HPDE6-E6E7 (cell line): Measurements from ENCODE around the gene CCDC6.
A peak's percentile ranks its signal among the peaks of the same experiment; 100 is the strongest.
"Not testable (repeated sequence)": the region's sequence is repeated elsewhere in the genome, so short reads cannot be mapped to it uniquely, and the experiment has no call there.

Experiments used
- DNase-seq: peaks from one replicate; pipeline ENCODE4 v3.0.0; 2011; ENCODE audit warnings: missing footprints; ENCODE audit errors: extremely low spot score

CCDC6 gene

DNA sequence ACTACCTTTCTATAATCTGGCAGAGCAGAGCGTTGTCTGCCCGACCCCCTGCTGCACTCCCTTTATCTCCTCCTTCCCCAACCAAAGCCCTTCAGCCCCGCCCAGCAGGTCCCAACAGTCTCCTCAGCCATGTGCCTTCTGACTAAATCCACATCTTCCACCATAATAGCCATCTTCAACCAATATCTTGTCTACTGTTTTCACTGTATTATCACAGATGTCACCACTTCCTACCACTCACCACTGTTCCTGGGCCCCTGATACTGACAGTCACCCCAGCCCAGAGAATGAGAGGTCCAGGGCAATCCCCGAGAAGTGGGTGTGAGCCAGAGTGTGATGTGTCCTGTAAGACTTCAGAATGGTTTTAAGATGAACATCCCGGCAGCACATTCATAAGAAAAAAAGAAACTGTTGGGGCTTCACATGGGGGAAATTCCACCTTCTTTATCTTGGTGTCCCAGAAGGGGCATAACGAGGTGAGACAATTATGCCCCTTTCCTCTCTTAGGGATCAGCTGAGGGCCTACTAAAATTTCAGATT lies 25.3 kb downstream of the CCDC6 start:
- DNase-seq = no peak

DNA sequence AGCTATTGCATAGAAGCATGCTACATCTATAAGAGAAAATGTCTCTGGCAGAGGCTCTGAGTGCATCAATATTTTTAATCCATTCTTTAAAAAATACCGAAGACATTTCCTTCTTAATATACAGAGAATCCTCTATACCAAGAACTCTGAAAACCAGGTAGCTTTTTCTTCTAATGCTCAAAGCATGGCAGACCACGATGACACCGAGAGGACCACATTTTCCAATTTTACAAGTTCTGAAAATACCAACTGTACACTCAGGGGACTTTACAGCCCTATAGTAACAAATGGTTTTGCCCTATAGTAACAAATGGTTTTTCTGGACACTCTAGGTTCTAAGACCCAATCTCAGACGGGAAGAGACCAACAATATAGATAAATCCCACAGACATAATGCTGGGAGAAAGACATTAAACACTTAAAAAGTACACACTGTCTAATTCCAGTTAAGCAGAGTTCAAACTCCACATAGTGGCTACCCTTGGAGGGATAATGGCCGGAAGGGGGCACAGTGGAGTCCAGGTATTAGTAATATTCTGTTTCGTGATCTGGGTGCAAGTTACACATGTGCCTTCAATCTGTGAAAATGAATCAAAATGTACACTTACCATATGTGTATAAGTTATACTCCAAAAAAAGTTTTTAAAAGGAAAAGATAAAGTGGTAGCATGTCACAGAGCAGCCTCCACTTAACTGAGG lies 26.2 kb downstream of the CCDC6 start:
- no peak for DNase-seq

DNA sequence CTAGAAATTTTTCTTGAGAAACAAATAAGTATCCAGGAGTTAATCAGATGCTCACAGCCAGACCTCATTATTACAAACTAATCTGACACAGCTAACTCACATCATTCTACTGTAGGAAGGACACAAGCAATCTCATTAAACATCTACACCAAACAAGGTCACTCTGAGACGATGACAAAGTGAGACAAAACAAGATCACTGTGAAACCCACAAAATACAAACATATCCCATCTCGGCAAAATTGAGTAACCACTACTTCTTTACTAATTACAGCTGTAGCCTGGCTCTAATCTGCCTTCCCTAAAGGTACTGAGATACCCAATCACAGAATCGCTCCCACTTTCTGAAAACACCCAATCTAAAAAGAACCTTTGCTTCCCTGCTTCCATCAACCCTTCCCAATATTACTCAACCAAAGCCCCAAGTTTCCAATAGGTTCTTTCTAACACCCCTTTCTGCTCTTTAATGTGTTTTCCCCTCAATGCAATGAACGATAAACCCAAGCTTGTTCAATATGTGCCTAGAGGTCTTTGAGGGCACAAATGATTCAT lies 26.9 kb downstream of the CCDC6 start:
- DNase-seq = no peak

DNA sequence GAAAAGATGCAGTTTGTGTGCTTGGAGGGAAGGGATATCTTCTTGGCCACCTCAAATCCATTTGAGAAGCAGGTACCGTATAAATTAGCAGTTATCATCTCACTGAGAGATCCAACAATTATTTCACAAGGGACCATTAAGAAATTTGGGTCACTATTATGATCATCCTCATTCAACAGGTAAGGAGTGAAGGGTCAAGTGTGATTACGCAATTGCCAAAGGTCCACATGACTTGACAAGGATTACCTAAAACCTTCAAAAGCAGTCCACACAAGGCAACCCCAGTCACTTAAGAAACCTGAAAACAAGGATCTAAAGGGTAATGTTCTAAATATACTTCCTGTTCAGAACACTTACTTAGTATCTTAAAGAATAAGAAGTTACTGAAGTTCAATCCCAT lies 27.4 kb downstream of the CCDC6 start:
- DNase-seq = no peak

DNA sequence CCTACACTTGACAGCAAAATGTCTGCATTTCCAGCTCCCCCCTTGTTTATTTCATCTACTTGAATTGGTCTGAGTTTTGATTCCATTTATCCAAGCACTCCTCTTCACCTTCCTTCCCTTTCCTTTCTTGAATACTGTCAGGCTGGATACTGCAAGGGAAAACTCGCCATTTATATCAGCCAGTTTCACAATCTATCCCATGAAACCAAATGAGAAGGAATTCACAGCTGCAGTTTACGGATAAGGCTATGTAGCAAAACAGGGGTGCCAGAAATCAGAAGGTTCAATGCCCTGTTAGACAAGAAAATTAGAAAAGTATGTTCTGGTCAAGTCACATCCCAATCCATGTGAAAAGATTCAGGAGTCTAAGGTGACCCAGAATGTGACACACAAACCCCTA lies 28.1 kb downstream of the CCDC6 start:
- DNase-seq = no peak

DNA sequence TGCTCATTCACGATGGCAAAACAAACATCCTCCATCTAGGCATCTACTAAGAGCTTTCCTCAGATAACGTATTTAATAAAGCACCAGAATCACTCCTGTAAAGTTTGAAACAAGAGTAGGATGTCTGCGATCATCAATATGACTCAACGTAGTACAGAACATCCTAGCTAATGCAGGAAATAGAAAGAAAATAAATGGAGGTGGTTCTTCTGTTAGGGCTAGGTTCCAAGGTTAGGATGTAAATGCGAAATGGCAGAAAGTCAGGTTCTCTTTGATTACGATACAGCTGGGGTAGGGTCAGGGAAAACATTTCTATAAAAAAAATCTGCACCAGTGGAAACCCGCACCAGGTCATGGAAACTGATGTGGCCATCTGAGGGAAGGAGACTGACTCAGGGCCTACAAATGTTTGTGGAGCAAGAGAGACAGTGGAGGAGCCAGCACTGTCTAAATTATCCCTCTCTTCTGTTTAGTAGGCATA lies 29.1 kb downstream of the CCDC6 start:
- DNase-seq = no peak

DNA sequence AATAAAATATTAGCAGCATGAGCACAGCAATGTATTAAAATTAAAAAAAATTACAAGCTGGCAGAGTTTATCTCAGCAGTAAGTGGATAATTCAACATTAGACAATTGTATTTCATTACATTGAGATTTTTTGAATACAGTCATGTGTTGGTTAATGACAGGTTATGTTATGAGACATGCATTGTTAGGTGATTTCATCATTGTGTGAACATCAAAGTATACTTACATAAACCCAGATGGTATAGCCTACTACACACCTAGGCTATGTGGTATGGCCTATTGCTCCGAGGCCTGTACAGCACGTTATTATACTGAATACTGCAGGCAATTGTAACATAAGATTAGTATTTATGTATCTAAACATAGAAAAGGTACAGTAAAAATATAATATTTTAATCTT lies 29.7 kb downstream of the CCDC6 start:
- DNase-seq = no peak

DNA sequence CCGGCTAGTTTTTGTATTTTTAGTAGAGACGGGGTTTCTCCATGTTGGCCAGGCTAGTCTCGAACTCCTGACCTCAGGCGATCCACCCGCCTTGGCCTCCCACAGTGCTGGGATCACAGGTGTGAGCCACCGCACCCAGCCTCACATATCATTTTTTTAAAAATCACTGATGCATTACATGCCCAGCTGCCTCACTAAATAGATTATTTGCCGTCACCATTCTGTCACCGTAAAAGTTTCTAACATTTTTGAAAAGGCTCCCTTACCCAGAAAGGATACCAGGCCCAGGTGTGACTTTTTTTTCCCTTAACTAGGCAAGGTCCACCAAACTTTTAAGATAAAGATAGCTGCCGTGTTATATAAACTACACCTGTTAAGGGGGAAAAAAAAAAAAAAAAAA lies 30.1 kb downstream of the CCDC6 start:
- DNase-seq = not testable (repeated sequence)

DNA sequence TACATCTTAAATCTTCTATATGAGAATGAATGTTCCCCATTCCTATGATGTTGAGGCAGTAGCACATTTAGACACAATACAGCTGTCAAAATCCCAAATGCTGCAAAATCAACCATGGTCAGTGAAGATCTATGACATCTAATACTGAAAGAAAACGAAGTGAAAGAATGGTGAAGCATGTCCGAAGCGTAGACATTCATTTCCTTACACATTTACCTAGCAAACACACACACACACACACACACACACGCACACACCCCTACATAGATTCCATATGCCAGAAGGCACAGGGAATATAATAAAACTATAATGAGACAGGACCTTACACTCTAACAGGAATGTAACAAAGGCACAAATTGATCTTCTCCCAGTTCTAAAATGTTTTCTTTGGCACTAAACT lies 32.5 kb downstream of the CCDC6 start:
- no peak for DNase-seq

DNA sequence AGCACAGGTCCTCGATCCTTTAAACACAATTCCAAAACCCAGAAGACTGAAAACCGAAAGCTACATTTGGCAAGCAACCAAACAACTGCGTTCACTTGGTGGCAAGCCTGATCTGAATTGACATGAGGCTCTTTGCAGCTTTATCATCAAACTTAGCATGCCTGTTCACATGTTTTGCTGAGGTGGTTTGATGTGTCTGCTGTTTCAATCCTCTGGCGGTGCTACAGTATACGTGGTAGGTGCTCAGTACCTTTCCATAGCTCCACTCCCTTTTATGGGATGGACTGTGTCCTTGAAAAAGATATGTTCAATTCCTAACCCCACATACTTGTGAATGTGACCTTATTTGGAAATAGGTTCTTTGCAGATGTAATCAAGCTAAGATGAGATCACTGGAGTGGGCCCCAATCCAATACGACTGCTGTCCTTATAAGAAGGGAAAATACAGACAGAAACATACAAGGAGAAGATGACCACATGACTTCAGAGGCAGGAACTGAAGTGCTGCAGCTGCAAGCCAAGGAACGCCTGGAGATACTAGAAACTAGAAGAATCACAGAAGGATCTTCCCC lies 33.4 kb downstream of the CCDC6 start:
- DNase-seq = no peak

DNA sequence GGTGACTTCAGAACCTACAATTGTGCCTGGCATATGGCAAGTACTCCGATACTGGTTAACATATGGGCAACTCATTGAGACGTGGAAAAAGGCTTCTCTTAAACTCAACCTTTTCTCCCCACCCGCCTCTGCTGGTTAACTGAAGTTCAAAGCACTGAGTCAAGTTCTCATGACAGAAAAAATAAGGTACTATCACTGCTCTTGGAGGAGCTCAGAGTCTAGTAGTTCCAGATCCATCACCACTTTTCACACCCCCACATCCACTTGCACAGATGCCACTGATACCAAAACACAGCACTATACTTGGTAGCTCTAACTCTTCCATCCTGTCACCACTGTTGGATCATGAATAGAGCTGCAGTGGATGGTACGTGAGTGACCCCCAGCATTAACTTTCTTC lies 36.2 kb downstream of the CCDC6 start:
- no peak for DNase-seq

DNA sequence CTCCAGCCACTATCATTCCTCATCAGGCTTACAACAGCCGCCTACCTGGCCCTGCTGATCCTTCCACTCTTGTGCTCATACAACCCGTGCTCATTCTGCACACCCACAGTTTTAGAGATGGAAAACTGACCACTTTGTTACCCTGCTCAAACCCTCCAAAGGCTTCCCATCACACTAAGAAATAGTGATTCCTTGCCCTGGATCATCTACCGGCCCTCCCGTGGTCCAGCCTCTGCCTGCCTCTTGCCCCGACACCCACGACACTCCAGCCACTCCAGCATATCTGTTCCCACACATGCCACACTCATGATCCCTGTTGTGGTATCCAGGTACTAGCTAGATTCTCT lies 36.8 kb downstream of the CCDC6 start:
- no peak for DNase-seq

DNA sequence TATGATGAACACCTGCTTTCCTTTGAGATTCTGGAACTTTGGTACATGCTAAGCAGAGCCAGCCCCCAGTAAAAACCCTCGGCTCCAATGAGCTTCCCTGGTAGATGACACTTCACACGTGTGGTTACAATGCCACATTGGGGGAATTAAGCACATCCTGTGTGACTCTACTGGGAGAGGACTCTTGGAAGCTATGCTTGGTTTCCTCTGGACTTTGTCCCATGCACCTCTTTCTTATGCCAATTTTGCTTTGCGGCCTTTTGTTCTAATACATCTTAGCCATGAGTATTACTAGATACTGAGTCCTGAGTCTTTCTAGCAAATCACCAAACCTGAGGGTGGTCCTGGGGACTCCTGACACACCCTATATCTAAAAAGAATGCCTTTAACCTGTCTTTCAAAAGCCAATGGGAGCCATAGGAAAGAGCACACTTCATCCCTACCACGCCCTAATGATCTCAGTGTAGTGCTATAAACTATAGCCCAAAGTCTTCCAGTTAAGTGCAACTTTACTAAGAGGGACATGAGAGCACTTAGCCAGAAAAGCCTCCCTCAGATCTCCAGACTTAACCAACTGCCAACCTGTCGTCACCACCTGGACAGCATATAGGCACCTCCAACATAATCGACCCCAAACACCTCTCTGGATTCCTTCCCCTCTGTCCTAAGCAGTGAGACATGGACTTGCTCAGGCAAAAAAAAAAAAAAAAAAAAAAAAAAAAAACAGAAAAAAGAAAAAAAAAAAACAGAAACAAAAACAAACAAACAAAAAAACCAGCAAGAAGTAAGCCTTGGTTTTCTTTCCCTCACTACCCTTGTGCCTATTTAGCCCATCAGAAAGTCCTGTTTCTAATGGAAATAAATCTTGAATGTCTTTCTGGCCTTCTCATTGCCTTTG lies 37.4 kb downstream of the CCDC6 start:
- DNase-seq = no peak

DNA sequence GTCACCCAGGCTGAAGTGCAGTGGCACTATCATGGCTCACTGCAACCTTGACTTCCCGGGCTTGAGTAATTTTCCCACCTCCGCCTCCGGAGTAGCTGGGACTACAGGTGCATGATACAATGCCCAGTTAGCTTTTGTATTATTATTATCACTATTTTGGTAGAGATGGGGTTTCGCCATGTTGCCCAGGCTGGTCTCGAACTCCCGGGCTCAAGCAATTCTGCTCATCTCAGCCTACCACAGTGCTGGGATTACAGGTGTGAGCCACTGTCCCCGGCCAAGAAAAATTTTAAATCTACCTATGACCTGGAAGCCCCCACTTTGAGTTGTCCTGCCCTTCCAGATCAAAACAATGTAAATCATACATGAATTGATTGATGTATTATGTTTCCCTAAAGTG lies 38.8 kb downstream of the CCDC6 start:
- DNase-seq = no peak

DNA sequence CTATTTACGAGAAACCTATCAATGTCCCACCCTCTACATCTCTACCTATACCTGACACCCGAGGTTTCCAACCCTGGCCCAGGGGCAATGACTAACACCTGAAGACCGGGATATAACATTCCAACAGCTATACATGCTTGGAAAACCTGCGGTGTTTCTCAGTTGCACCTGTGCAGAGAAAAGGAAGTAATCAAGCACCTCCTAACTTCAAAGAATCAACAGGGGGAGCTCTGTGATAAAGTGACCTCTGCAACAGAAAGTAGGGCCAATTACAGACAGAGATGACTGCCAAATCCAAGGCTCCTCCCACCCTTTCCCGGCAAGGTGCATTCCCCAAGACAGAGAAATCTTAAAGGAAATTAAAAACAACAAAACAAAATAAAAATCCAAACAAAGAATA lies 41.3 kb downstream of the CCDC6 start:
- DNase-seq = peak; percentile 67

DNA sequence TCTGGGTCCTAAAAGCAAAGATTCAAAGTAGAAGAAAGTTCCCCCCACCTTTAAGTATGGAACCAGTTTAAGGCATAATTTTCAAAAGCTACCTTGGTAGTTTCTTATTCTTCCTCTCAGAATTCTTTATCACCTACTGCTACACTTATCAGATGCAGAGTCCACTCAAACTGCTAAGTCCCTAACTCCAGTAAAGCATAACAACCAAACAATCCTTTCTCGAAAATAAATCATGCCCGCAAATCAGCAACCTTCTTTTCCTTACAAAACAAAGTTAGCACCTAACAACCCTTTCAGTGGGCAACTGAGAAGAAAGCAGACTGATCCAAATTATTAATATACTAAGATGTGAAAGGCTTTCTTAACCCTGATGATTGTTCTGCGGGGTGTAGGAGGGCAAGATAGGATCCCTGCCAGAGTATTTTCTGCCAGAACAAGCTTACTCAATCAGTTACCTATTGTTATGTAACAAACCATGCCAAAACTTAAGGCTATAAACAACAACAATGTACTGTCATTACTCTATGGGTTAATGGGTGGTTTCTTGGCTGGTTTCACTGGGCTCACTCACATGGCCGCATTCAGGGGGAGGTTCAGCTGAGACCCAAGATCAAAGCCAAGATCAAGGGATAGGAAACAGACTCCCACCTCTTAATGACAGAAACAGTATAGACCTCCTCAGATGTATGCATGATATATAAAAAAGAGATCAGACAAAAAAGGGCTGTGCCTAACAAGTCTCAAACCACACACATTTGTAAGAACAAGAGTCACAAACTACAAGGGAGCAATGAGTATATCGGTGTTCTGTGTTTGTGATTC lies 42.0 kb downstream of the CCDC6 start:
- no peak for DNase-seq

DNA sequence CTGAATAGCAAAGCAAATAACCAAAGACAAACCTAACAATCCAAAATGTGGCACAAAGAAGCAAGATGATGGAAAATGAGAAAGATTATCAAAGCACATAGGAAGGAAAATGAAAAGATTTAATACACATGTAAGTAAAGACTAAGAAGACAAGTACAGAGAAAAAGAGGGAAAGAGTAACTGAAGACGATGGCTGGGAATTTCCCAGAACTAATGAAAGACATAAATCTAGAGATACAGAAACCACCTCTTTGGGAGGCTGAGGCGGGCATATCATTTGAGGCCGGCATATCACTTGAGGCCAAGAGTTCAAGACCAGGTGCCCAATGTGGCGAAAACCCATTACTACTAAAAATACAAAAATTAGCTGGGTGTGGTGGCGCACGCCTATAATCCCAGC lies 46.8 kb downstream of the CCDC6 start:
- no peak for DNase-seq

DNA sequence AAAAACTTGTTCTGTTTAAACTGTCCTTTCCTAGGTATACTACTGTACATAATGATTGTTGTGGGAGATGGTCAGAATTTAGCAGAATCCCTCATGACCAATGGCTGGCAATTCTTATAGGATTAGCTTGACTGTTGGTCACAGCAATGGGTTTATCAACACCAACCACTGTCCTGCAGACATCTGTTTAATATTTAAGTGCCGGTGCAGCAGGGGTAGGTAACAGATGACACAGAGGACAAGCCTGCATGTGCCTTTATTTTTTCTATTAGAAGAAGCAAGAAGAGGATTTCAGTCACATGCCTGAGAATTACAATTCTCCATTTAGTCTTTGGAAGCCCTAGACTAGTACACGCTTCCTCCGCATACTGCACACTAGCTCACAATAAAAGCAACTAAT lies 48.4 kb downstream of the CCDC6 start:
- no peak for DNase-seq

DNA sequence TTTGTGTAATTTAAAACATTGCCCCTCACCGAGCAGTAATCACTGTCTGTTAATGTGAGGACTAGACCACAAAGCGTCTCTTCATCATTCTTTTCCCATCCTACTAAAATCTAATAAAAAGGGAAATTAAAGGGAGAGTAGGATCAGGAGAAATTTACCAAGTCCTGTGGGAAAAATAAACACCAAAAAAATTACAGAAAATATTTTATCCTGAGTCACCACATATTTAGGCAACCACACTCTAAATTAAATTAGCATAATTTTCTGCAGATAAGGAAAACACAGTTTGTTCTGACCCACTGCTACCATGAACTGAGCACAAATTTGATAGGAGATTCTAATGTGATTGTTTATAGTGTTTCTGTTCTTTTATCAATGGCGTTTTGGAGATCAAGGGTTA lies 49.3 kb downstream of the CCDC6 start:
- no peak for DNase-seq

DNA sequence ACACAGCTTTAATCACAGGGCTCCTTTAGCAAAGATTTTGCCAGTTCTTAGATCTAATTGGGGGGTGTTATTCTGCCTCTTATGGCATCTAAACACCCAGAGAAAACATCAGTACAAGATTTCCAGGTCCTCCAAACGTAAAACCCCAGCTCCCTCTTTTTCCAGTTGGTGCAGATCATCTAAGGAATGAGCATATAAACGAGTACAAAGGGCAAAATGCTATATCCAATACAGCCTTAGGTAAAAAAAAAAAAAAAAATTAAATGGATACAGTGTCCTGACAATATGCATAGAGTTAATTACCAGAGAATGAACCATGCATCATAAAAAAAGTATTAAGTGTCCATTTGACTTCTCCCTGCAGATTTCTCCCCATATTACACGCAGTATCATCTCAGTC lies 50.3 kb downstream of the CCDC6 start:
- DNase-seq = no peak

DNA sequence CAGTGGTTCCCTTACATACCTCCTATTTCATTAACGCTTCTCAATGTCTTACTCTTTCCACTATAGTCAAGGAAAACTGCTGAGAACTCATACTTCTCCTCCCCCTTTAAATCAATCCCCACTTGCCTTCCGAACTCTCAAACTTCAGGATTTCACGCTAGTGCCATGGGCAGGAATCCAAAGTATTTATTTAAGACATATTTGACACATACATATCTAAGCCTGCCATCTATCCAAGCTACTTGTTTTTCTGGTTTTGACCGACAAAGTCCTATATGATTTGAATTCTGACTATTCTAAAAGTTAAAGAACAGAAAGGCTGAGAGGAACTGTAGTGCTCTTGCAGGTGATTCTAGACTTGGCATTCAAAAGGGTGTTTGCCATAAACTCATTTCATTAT lies 51.8 kb downstream of the CCDC6 start:
- no peak for DNase-seq

DNA sequence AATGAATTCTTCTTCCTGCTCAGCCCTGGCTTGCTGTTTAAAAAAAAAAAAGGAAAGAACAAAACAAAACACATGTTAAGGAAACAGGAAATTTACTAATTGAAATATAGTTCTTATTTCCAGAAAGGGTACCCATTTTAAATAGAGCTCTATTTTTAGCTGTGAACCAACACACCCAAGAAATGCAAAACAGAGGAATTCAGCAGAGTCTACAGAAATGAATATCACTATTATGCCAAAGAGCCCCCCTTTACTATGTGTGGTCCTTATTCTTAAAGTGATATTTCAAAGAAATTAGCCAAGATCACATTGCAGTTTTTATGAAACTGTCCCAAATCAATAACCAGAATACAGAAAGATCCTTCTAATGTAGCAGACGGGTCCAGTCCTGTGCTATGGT lies 53.7 kb downstream of the CCDC6 start:
- DNase-seq = no peak
